Hepatocyte (in vitro differentiated cells): ENCODE measurements around the gene KIF7. TPM values are rescaled to one million over a fixed set of nuclear protein-coding genes. Genes with fewer than 3 reads are reported as not detected.

Source experiments
- DNase-seq: peaks from one replicate; pipeline ENCODE4 v3.0.0-alpha.2; 2016; ENCODE audit warnings: low spot score
- H2AFZ ChIP-seq: fragments of 200-600 bp; sonication (generic); 2 replicates; pipeline ENCODE4 v1.6.0; 2016; ENCODE audit warnings: antibody characterized with exemption, mild to moderate bottlenecking
- H3K27ac ChIP-seq: fragments of 200-600 bp; sonication (generic); 2 replicates; pipeline ENCODE4 v1.5.1; 2016; ENCODE audit warnings: mild to moderate bottlenecking
- H3K27me3 ChIP-seq: fragments of 200-600 bp; sonication (generic); 2 replicates; pipeline ENCODE4 v1.6.1; 2016
- H3K36me3 ChIP-seq: fragments of 200-600 bp; sonication (generic); replicated peaks from 2 replicates; pipeline ENCODE4 v1.5.1; 2016; ENCODE audit warnings: low read depth; ENCODE audit not compliant: insufficient read depth
- H3K4me1 ChIP-seq: fragments of 200-600 bp; sonication (generic); 2 replicates; pipeline ENCODE4 v1.5.1; 2016; ENCODE audit warnings: mild to moderate bottlenecking, moderate library complexity; ENCODE audit not compliant: insufficient read depth
- H3K4me2 ChIP-seq: fragments of 200-600 bp; sonication (generic); 2 replicates; pipeline ENCODE4 v1.6.0; 2016
- H3K4me3 ChIP-seq: fragments of 200-600 bp; sonication (generic); 2 replicates; pipeline ENCODE4 v1.5.1; 2016; ENCODE audit warnings: mild to moderate bottlenecking
- H3K79me2 ChIP-seq: fragments of 200-600 bp; sonication (generic); 2 replicates; pipeline ENCODE4 v1.6.0; 2017; ENCODE audit warnings: mild to moderate bottlenecking
- H3K9me2 ChIP-seq: fragments of 200-600 bp; sonication (generic); replicated peaks from 2 replicates; pipeline ENCODE4 v1.6.0; 2017; ENCODE audit warnings: mild to moderate bottlenecking; ENCODE audit not compliant: insufficient read depth
- H3K9me3 ChIP-seq: fragments of 200-600 bp; sonication (generic); 2 replicates; pipeline ENCODE4 v1.5.1; 2016; ENCODE audit warnings: low read depth, mild to moderate bottlenecking
- H4K20me1 ChIP-seq: fragments of 200-600 bp; sonication (generic); 2 replicates; pipeline ENCODE4 v1.6.0; 2016; ENCODE audit warnings: mild to moderate bottlenecking; ENCODE audit not compliant: insufficient read depth, poor library complexity, severe bottlenecking
- CTCF ChIP-seq: fragments of 200-600 bp; sonication (generic); IDR thresholded peaks from 2 replicates; pipeline ENCODE4 v1.5.1; 2016; ENCODE audit warnings: antibody characterized with exemption, mild to moderate bottlenecking; ENCODE audit not compliant: poor library complexity
- EZH2 ChIP-seq: fragments of 200-600 bp; sonication (generic); IDR thresholded peaks from 2 replicates; pipeline ENCODE4 v1.6.1; 2016; ENCODE audit warnings: antibody characterized with exemption, mild to moderate bottlenecking, borderline replicate concordance
- EZH2phosphoT487 ChIP-seq: fragments of 200-600 bp; sonication (generic); IDR thresholded peaks from one replicate; pipeline ENCODE4 v1.6.1; 2018; ENCODE audit warnings: antibody characterized with exemption, mild to moderate bottlenecking, low read depth, moderate library complexity; ENCODE audit not compliant: unreplicated experiment, severe bottlenecking
- WGBS: methylation state at CpG from one replicate; pipeline ENCODE4 v1.1.6; 2016; ENCODE audit warnings: low lambda C conversion rate; ENCODE audit errors: missing lambda C conversion rate; 5-methylcytosine and 5-hydroxymethylcytosine counted together
- polyA plus RNA-seq: library from polyadenylated mRNA; unstranded; fragments of >200 nt; fragmentation: Nextera tagmentation; extraction: Ambion mirVana; gene quantifications from 2 replicates; pipeline ENCODE4 v1.2.1, GENCODE V29; 2016
- total RNA-seq: library from RNA; depleted of rRNA; stranded (reverse); fragments of >200 nt; gene quantifications from 2 replicates; pipeline ENCODE4 v1.2.3, GENCODE V29; 2014

Gene KIF7
- total RNA-seq, result 3.0 and 5.3 TPM in 2 replicates
- polyA plus RNA-seq, result 3.1 and 5.0 TPM in 2 replicates

- Histone ChIP-seq H3K4me3 (peak within 1 kb of the TSS; percentile 89), H3K4me1 (no peaks in the 10 kb centered on the region), H3K79me2 (peaks cover 3% of the 10 kb centered on the region), H3K27ac (peak within 1 kb of the TSS; percentile 68), H3K27me3 (no peaks in the 10 kb centered on the region), H2AFZ (peak within 1 kb of the TSS; percentile 96), H3K36me3 (no peaks in the 10 kb centered on the region), H3K9me3 (no peaks in the 10 kb centered on the region), H3K4me2 (peak within 1 kb of the TSS; percentile 98), H3K9me2 (no peaks in the 10 kb centered on the region), H4K20me1 (no peaks in the 10 kb centered on the region)
- no peak for TF ChIP-seq EZH2phosphoT487
- TF ChIP-seq CTCF, result no peak
- TF ChIP-seq EZH2, result no peak
- 2% methylated on average over 55 of the region's 87 CpGs for WGBS
- DNase-seq, result peak; percentile 83
These were observed at the start of gene KIF7 for GRCh38 chr15:89654847-89655805. KIF7 (minus strand) TSS chr15:89655467; CDS start chr15:89652930, 2,537 bp downstream.

GRCh38 chr15:89704411-89704810 lies 49.1 kb upstream of the KIF7 start:
- no peaks in the 10 kb centered on the region for H3K4me1 ChIP-seq
- TF ChIP-seq EZH2phosphoT487 (no peak), EZH2 (no peak), CTCF (no peak)
- H3K27me3 ChIP-seq, result no peaks in the 10 kb centered on the region
- no peaks in the 10 kb centered on the region for H3K9me3 ChIP-seq
- no peaks in the 10 kb centered on the region for H3K79me2 ChIP-seq
- no peak overlapping the region for H3K27ac ChIP-seq
- no peak overlapping the region for H3K4me3 ChIP-seq
- no peak overlapping the region for H3K4me2 ChIP-seq
- no peak overlapping the region for H2AFZ ChIP-seq
- no peaks in the 10 kb centered on the region for H4K20me1 ChIP-seq
- H3K9me2 ChIP-seq, result no peaks in the 10 kb centered on the region
- DNase-seq, result no peak
- H3K36me3 ChIP-seq, result no peaks in the 10 kb centered on the region

GRCh38 chr15:89695198-89695597 lies 39.9 kb upstream of the KIF7 start:
- H3K4me3 ChIP-seq, result no peak overlapping the region
- no peaks in the 10 kb centered on the region for H3K36me3 ChIP-seq
- no peaks in the 10 kb centered on the region for H3K27me3 ChIP-seq
- H3K79me2 ChIP-seq, result peaks cover under 1% of the 10 kb centered on the region
- 74% methylated on average over 1 of the region's 1 CpG for WGBS
- no peaks in the 10 kb centered on the region for H3K4me1 ChIP-seq
- DNase-seq, result no peak
- no peak overlapping the region for H3K27ac ChIP-seq
- no peak overlapping the region for H2AFZ ChIP-seq
- TF ChIP-seq EZH2phosphoT487 (no peak), EZH2 (no peak), CTCF (no peak)
- H4K20me1 ChIP-seq, result no peaks in the 10 kb centered on the region
- no peaks in the 10 kb centered on the region for H3K9me2 ChIP-seq
- no peak overlapping the region for H3K4me2 ChIP-seq
- no peaks in the 10 kb centered on the region for H3K9me3 ChIP-seq
